K562 (cell line): ENCODE measurements around the gene PTPRT. TPM values are rescaled to one million over a fixed set of nuclear protein-coding genes. Genes with fewer than 3 reads are reported as not detected.

Experiments
- ATAC-seq: fragments of 200-7000 bp; cut with Tn5 transposase; 3 replicates; pipeline ENCODE4 v1.9.1; 2020; ENCODE audit warnings: moderate library complexity
- BruUV-seq: library from RNA; stranded (reverse); fragments of 400-500 nt; replicated peaks from 2 replicates; lab custom pipeline; 2021; lab: Mats Ljungman, UMichigan
- CTCF ChIA-PET: fragments of 300-600 bp; formaldehyde crosslinking; extraction: SDS; loops from one replicate; lab custom pipeline; 2021; ENCODE audit warnings: low intra/inter-chr PET ratio; lab: Yijun Ruan, JAX
- POLR2A ChIA-PET: fragments of 300-600, 350-650 bp; sonication (Branson Sonifier 250); formaldehyde crosslinking; extraction: SDS; loops from one replicate; lab custom pipeline; 2021; ENCODE audit warnings: antibody characterized with exemption, inconsistent platforms; lab: Yijun Ruan, JAX
- DNase-seq, 4 experiments: peaks; one replicate each; pipeline versions ENCODE4 v3.0.0 to v3.0.0-alpha.2; 2011 to 2018; ENCODE audit warnings: low spot score in 3 of 4, mixed read lengths in 3 of 4; ENCODE audit errors: extremely low read depth in 1 of 4
- FAIRE-seq: peaks from 2 replicates; lab custom pipeline; 2011; peaks lifted over from hg19 to GRCh38; lab: Jason Lieb, UNC
- H2AFZ ChIP-seq: 2 replicates; pipeline ENCODE4 v1.6.0; 2011; ENCODE audit warnings: low read depth, low read length, control low read depth, inconsistent platforms
- H3K27ac ChIP-seq: fragments of 200-600 bp; 3 replicates; pipeline ENCODE4 v1.8.0; 2011; ENCODE audit warnings: low read depth, mild to moderate bottlenecking, control low read depth, inconsistent platforms, low read length, moderate library complexity, mixed read lengths; ENCODE audit errors: extremely low read depth
- H3K27me3 ChIP-seq, 2 experiments: fragments of 300-600 bp in 1 of 2; 2 replicates in 1 of 2; 3 replicates in 1 of 2; pipeline versions ENCODE4 v1.6.0 to v1.8.0; 2011; ENCODE audit warnings: inconsistent platforms in 2 of 2, low read length in 2 of 2, mild to moderate bottlenecking in 1 of 2, mixed read lengths in 1 of 2, moderate library complexity in 1 of 2; ENCODE audit not compliant: control insufficient read depth in 2 of 2, insufficient read depth in 2 of 2
- H3K36me3 ChIP-seq: fragments of 300-600 bp; 3 replicates; pipeline ENCODE4 v1.8.0; 2011; ENCODE audit warnings: mild to moderate bottlenecking, low read length, inconsistent platforms; ENCODE audit not compliant: control insufficient read depth, insufficient read depth
- H3K4me1 ChIP-seq, 2 experiments: fragments of 200-600 bp in 1 of 2; replicated peaks in 1 of 2; 2 replicates in 1 of 2; 3 replicates in 1 of 2; pipeline versions ENCODE4 v1.5.1 to v1.8.0; 2011; ENCODE audit warnings: inconsistent platforms in 2 of 2, low read length in 2 of 2, mild to moderate bottlenecking in 1 of 2, mixed read lengths in 1 of 2, moderate library complexity in 1 of 2; ENCODE audit not compliant: control insufficient read depth in 2 of 2, insufficient read depth in 2 of 2
- H3K4me2 ChIP-seq: 2 replicates; pipeline ENCODE4 v1.6.1; 2011; ENCODE audit warnings: low read length, control low read depth, inconsistent platforms, mixed read lengths; ENCODE audit not compliant: insufficient read depth
- H3K4me3 ChIP-seq: fragments of 200-600 bp; sonication (generic), shearing (Covaris generic); 2 replicates; pipeline ENCODE4 v1.5.1; 2016; ENCODE audit warnings: control low read depth, inconsistent platforms
- H3K79me2 ChIP-seq: fragments of 200-600 bp; 3 replicates; pipeline ENCODE4 v1.8.0; 2011; ENCODE audit warnings: low read length, inconsistent platforms; ENCODE audit not compliant: control insufficient read depth, insufficient read depth
- H3K9ac ChIP-seq, 2 experiments: 2 replicates each; pipeline versions ENCODE4 v1.6.0 to v1.6.1; 2011; ENCODE audit warnings: low read depth in 2 of 2, low read length in 2 of 2, control low read depth in 1 of 2, inconsistent platforms in 1 of 2, mild to moderate bottlenecking in 1 of 2, mixed read lengths in 1 of 2; ENCODE audit not compliant: insufficient read depth in 1 of 2
- H3K9me1 ChIP-seq: one replicate; pipeline ENCODE4 v1.6.0; 2011; ENCODE audit warnings: inconsistent platforms, mild to moderate bottlenecking, low read length, moderate library complexity; ENCODE audit not compliant: control insufficient read depth, insufficient read depth
- H3K9me3 ChIP-seq: replicated peaks from 2 replicates; pipeline ENCODE4 v1.5.1; 2011; ENCODE audit warnings: low read depth, low read length, inconsistent platforms; ENCODE audit not compliant: control insufficient read depth, insufficient read depth
- H4K20me1 ChIP-seq: replicated peaks from 2 replicates; pipeline ENCODE4 v1.6.1; 2011; ENCODE audit warnings: low read length, inconsistent platforms, mixed read lengths; ENCODE audit not compliant: control insufficient read depth, insufficient read depth
- CBX2 ChIP-seq: fragments of 200-600 bp; sonication (generic); IDR thresholded peaks from one replicate; pipeline ENCODE4 v1.6.1; 2012; ENCODE audit warnings: mild to moderate bottlenecking, low read length, inconsistent platforms; ENCODE audit not compliant: insufficient read depth, poor library complexity, severe bottlenecking
- DPF2 ChIP-seq: fragments of 450-650 bp; IDR thresholded peaks from 2 replicates; pipeline ENCODE4 v1.6.1; 2016
- FOXK1 ChIP-seq: sonication (generic); formaldehyde crosslinking; IDR thresholded peaks from 2 replicates; pipeline ENCODE4 v1.8.0; 2022; ENCODE audit warnings: missing genetic modification reagents, mild to moderate bottlenecking, borderline replicate concordance
- NCOA6 ChIP-seq: fragments of 450-650 bp; IDR thresholded peaks from 2 replicates; pipeline ENCODE4 v1.6.1; 2017; ENCODE audit warnings: mild to moderate bottlenecking
- PHF20 ChIP-seq: fragments of 450-650 bp; IDR thresholded peaks from 2 replicates; pipeline ENCODE4 v1.6.1; 2018; ENCODE audit not compliant: partially characterized antibody
- PML ChIP-seq: IDR thresholded peaks from 2 replicates; pipeline ENCODE4 v1.6.1; 2012; ENCODE audit warnings: low read length, inconsistent platforms
- POLR2AphosphoS2 ChIP-seq: IDR thresholded peaks from 2 replicates; pipeline ENCODE4 v1.6.1; 2012; ENCODE audit warnings: low read length, improper control_type of control experiment
- RAD21 ChIP-seq, 2 experiments: fragments of 250-450 bp in 1 of 2; fragments of 450-650 bp in 1 of 2; sonication (Bioruptor Pico) in 1 of 2; formaldehyde crosslinking in 1 of 2; IDR thresholded peaks in 1 of 2; conservative IDR thresholded peaks in 1 of 2; 2 replicates each; pipeline versions ENCODE4 v1.4.0 to v1.8.0; 2020 to 2022; ENCODE audit warnings: mild to moderate bottlenecking in 2 of 2, moderate library complexity in 1 of 2
- RBM15 ChIP-seq: fragments of 200-400 bp; formaldehyde crosslinking; IDR thresholded peaks from 2 replicates; pipeline ENCODE4 v1.6.1; 2018; ENCODE audit warnings: mild to moderate bottlenecking, low read length, moderate library complexity; ENCODE audit not compliant: insufficient read depth
- WGBS: fragments of 100-300 bp; shearing (Covaris generic); methylation state at CpG from one replicate; pipeline ENCODE4 v1.1.6; 2016; ENCODE audit warnings: low coverage, mixed read lengths; ENCODE audit not compliant: insufficient coverage; ENCODE audit errors: missing lambda C conversion rate; 5-methylcytosine and 5-hydroxymethylcytosine counted together
- in situ Hi-C: fragments of 300-500 bp; cut with MboI; formaldehyde crosslinking; loops from 4 replicates; pipeline ENCODE4 v1.15.0; 2018; ENCODE audit warnings: inconsistent platforms, mixed read lengths
- intact Hi-C: fragments of 100-400 bp; cut with micrococcal nuclease; formaldehyde crosslinking; loops from 2 replicates; pipeline ENCODE4 v1.14.2; 2022
- polyA plus RNA-seq, 8 experiments: library from polyadenylated mRNA; depleted of rRNA in 4 of 8; stranded (reverse) in 5 of 8; unstranded in 3 of 8; fragments of >200 nt; fragmentation: Nextera tagmentation in 2 of 8; fragmentation: Illumina TruSeq in 1 of 8; extraction: Ambion mirVana in 2 of 8; extraction: Trizol in 1 of 8; gene quantifications; 2 replicates each; pipeline versions ENCODE4 v1.2.1 to v1.2.3, GENCODE V29; 2011 to 2014; ENCODE audit warnings: inconsistent platforms in 1 of 8, missing spikeins in 1 of 8
- total RNA-seq, 7 experiments: library from RNA; depleted of rRNA in 6 of 7; stranded (reverse); fragments of >200 nt in 6 of 7; fragmentation: Illumina TruSeq in 2 of 7; extraction: Trizol in 2 of 7; gene quantifications; 2 replicates each; pipeline versions ENCODE4 v1.2.1 to v1.2.3, GENCODE V29; 2011 to 2021; ENCODE audit warnings: low replicate concordance in 1 of 7
- TF ChIP-seq, protein P1 (sequence below): fragments of 250-450 bp; sonication (Bioruptor Pico); IDR thresholded peaks from 2 replicates; pipeline ENCODE4 v1.8.0; 2021; ENCODE audit warnings: mild to moderate bottlenecking, moderate library complexity
- TF ChIP-seq, protein P2 (sequence below): fragments of 450-650 bp; formaldehyde crosslinking; IDR thresholded peaks from 2 replicates; pipeline ENCODE4 v1.4.0; 2020; ENCODE audit warnings: mild to moderate bottlenecking
- TF ChIP-seq, protein P3 (sequence below), 2 experiments: IDR thresholded peaks in 1 of 2; conservative IDR thresholded peaks in 1 of 2; 2 replicates each; pipeline ENCODE4 v1.6.1; 2016; ENCODE audit warnings: low read depth in 2 of 2, mild to moderate bottlenecking in 1 of 2, missing compliant biosample characterization in 1 of 2, missing genetic modification characterization in 1 of 2, moderate library complexity in 1 of 2
- TF ChIP-seq, protein P4 (sequence below): fragments of 450-650 bp; IDR thresholded peaks from 2 replicates; pipeline ENCODE4 v1.6.1; 2016; ENCODE audit warnings: borderline replicate concordance
- TF ChIP-seq, protein P5 (sequence below), 2 experiments: fragments of 450-650 bp in 1 of 2; sonication (generic) in 1 of 2; formaldehyde crosslinking; conservative IDR thresholded peaks; 2 replicates each; pipeline versions ENCODE4 v1.4.0 to v1.8.1; 2020 to 2022; ENCODE audit warnings: mild to moderate bottlenecking in 1 of 2, missing genetic modification reagents in 1 of 2

Gene PTPRT
- total and polyA plus RNA-seq, 9 of the 15 experiments (the other 6 are each of a cell fraction or from before 2014, with no cell fraction given) = not detected

DNA sequence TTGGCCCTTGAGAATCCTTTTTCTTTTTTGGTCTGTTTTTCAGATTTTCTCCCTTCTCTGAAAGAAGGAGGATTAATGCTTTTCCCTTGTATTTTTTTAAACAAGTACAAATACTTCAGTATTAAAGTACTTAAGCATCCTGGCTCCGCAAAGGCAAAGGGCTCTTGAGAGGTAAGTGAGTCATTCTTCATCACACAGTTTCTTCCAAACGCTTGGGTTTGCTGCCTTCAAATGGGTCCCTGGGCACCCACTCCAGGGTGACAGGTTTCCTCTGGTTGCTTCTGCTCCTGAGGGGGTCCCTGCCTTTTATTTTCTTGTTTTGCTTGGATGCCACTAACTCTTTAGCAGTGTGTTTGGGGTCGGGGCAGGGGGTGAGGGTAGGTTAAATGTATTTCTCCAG is 437.1 kb downstream of the PTPRT start:
- BruUV-seq = no TSS peak
- DNase-seq (no peak), ATAC-seq (no peak), FAIRE-seq (no peak)
- H3K4me1 ChIP-seq = no peaks in the 10 kb centered on the region
- H4K20me1 ChIP-seq = no peaks in the 10 kb centered on the region
- no peak overlapping the region for H3K4me3 ChIP-seq
- intact Hi-C loops = no loop called here
- CTCF ChIA-PET = no interaction called here
- in situ Hi-C loops = no loop called here
- no peak overlapping the region for H3K9ac ChIP-seq
- H3K27ac ChIP-seq = no peak overlapping the region
- H3K79me2 ChIP-seq = no peaks in the 10 kb centered on the region
- no peaks in the 10 kb centered on the region; a peak in 2 of 5 replicates for H3K27me3 ChIP-seq
- WGBS = 0% methylated on average over 3 of the region's 3 CpGs
- no peaks in the 10 kb centered on the region for H3K9me3 ChIP-seq
- H3K9me1 ChIP-seq = no peaks in the 10 kb centered on the region
- H3K36me3 ChIP-seq = no peaks in the 10 kb centered on the region
- POLR2A ChIA-PET = no interaction called here
- H2AFZ ChIP-seq = no peak overlapping the region
- H3K4me2 ChIP-seq = no peak overlapping the region
- TF ChIP-seq FOXK1 = no peak
- TF ChIP-seq CBX2 = no peak
- no peak for TF ChIP-seq RAD21 (CRISPR knock-in tag; conservative IDR thresholded peaks at IDR 0.05 in 1 of 2, IDR thresholded peaks at IDR 0.05 in 1 of 2)
- TF ChIP-seq, protein P1, sequence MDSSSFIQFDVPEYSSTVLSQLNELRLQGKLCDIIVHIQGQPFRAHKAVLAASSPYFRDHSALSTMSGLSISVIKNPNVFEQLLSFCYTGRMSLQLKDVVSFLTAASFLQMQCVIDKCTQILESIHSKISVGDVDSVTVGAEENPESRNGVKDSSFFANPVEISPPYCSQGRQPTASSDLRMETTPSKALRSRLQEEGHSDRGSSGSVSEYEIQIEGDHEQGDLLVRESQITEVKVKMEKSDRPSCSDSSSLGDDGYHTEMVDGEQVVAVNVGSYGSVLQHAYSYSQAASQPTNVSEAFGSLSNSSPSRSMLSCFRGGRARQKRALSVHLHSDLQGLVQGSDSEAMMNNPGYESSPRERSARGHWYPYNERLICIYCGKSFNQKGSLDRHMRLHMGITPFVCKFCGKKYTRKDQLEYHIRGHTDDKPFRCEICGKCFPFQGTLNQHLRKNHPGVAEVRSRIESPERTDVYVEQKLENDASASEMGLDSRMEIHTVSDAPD (CRISPR knock-in tag) = no peak
- TF ChIP-seq, protein P2, sequence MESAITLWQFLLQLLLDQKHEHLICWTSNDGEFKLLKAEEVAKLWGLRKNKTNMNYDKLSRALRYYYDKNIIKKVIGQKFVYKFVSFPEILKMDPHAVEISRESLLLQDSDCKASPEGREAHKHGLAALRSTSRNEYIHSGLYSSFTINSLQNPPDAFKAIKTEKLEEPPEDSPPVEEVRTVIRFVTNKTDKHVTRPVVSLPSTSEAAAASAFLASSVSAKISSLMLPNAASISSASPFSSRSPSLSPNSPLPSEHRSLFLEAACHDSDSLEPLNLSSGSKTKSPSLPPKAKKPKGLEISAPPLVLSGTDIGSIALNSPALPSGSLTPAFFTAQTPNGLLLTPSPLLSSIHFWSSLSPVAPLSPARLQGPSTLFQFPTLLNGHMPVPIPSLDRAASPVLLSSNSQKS (CRISPR knock-in tag) = no peak
- TF ChIP-seq, protein P3, sequence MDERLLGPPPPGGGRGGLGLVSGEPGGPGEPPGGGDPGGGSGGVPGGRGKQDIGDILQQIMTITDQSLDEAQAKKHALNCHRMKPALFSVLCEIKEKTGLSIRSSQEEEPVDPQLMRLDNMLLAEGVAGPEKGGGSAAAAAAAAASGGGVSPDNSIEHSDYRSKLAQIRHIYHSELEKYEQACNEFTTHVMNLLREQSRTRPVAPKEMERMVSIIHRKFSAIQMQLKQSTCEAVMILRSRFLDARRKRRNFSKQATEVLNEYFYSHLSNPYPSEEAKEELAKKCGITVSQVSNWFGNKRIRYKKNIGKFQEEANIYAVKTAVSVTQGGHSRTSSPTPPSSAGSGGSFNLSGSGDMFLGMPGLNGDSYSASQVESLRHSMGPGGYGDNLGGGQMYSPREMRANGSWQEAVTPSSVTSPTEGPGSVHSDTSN (CRISPR knock-in tag; IDR thresholded peaks at IDR 0.05; ENCODE audit: low read depth) = no peak
- TF ChIP-seq, protein P3 (tag; conservative IDR thresholded peaks at IDR 0.05; ENCODE audit: low read depth) = no peak
- TF ChIP-seq POLR2AphosphoS2 = no peak
- TF ChIP-seq, protein P4, sequence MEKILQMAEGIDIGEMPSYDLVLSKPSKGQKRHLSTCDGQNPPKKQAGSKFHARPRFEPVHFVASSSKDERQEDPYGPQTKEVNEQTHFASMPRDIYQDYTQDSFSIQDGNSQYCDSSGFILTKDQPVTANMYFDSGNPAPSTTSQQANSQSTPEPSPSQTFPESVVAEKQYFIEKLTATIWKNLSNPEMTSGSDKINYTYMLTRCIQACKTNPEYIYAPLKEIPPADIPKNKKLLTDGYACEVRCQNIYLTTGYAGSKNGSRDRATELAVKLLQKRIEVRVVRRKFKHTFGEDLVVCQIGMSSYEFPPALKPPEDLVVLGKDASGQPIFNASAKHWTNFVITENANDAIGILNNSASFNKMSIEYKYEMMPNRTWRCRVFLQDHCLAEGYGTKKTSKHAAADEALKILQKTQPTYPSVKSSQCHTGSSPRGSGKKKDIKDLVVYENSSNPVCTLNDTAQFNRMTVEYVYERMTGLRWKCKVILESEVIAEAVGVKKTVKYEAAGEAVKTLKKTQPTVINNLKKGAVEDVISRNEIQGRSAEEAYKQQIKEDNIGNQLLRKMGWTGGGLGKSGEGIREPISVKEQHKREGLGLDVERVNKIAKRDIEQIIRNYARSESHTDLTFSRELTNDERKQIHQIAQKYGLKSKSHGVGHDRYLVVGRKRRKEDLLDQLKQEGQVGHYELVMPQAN = no peak
- no peak for TF ChIP-seq PML
- no peak for TF ChIP-seq NCOA6
- no peak for TF ChIP-seq PHF20
- TF ChIP-seq, protein P5, sequence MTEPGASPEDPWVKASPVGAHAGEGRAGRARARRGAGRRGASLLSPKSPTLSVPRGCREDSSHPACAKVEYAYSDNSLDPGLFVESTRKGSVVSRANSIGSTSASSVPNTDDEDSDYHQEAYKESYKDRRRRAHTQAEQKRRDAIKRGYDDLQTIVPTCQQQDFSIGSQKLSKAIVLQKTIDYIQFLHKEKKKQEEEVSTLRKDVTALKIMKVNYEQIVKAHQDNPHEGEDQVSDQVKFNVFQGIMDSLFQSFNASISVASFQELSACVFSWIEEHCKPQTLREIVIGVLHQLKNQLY (CRISPR knock-in tag; conservative IDR thresholded peaks at IDR 0.05) = no peak
- no peak for TF ChIP-seq DPF2
- TF ChIP-seq RBM15 = no peak
